ENCODE measurements around the gene NME3. TPM values are rescaled to one million over a fixed set of nuclear protein-coding genes. Genes with fewer than 3 reads are reported as not detected.

NME3 gene
- total RNA-seq, 1 donor from 2014 or later = 33.3 TPM

DNA sequence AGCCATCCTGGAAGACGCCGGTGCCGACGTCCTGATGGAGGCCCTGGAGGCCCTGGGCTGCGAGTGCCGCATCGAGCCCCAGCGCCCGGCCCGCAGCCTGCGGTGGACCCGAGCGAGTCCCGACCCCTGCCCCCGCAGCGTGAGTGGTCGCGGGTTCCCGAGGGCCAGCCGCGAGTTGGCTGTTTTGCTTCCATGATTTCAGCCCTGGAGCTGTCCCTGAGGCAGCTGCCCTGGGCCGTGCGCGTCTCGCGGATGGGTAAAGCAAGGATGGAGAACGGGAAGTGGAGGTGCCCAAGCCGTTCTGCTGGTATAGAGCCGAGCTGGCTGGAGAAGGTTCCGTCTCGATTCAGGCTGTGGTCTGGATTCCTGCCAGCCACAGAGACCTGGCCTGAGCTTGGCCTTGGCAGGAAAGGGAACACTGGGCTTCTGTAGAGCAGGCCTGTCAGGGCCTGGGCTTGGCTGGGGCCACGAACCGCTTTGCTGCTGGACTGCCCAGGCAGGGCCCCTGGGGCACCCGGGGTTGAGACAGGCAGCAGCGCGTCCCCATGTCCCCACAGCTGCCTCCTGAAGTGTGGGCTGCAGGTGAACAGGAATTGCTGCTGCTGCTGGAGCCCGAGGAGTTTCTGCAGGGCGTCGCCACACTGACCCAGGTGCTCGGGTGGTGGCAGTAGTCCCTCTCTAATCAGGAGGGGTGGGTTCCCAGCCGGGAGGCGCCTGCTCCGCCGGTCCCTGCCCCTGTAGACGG, 2.5 kb upstream of the NME3 start:
- Mint-ChIP-seq H3K4me1 (ENCODE audit: unreplicated experiment) (peaks cover 10% of the 10 kb centered on the region), H3K27me3 (ENCODE audit: unreplicated experiment) (peaks cover 13% of the 10 kb centered on the region), H3K27ac (ENCODE audit: unreplicated experiment) (no peak overlapping the region), H3K4me3 (ENCODE audit: unreplicated experiment) (peak overlapping the region; percentile 86), H3K36me3 (ENCODE audit: low read depth, unreplicated experiment) (no peaks in the 10 kb centered on the region), H3K9me3 (ENCODE audit: unreplicated experiment) (no peaks in the 10 kb centered on the region)
- TF ChIP-seq, protein P1, sequence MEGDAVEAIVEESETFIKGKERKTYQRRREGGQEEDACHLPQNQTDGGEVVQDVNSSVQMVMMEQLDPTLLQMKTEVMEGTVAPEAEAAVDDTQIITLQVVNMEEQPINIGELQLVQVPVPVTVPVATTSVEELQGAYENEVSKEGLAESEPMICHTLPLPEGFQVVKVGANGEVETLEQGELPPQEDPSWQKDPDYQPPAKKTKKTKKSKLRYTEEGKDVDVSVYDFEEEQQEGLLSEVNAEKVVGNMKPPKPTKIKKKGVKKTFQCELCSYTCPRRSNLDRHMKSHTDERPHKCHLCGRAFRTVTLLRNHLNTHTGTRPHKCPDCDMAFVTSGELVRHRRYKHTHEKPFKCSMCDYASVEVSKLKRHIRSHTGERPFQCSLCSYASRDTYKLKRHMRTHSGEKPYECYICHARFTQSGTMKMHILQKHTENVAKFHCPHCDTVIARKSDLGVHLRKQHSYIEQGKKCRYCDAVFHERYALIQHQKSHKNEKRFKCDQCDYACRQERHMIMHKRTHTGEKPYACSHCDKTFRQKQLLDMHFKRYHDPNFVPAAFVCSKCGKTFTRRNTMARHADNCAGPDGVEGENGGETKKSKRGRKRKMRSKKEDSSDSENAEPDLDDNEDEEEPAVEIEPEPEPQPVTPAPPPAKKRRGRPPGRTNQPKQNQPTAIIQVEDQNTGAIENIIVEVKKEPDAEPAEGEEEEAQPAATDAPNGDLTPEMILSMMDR (IDR thresholded peaks at IDR 0.05; ENCODE audit: unreplicated experiment) = no peak
- DNase-seq (ENCODE audit: low spot score) = no peak

DNA sequence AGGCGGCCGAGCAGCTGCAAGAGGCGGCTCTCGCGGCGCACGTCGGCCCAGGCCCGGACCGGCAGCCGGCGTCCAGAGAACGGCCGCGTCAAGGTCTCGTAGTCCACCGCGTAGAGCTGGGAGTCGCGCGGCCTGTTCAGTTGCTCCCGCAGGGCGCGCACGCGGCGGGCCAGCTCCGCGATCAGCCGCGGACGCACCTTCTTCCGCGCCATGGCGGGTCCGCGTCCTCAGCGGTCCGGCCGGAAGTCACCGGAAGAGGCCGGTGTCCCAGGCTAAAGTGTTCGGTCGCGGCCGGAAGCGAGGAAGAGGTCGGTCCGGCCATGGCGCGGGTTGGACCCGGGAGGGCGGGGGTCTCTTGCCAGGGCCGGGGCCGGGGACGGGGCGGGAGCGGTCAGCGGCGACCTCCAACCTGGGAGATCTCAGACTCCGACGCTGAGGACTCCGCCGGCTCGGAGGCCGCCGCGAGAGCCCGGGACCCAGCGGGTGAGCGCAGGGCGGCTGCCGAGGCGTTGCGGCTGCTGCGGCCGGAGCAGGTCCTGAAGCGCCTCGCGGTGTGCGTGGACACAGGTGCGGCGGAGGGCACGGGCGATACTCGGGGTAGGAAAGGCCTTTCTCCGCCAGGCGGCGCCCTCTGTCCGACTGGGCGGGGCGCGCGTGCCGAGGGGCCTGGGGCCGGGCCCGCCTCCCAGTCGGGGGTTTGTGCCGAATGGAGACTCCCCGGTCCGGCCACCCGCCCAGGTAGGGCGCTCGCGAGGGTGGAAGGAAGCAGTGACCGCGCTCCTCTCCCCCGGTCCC, 1.8 kb upstream of the NME3 start, which contains the start of gene MRPS34:
TSS of gene MRPS34 (minus strand) at position 227 of the 795 bp plus-strand sequence. CDS start at position 212, 15 bp downstream.
- Mint-ChIP-seq H3K27me3 (ENCODE audit: unreplicated experiment) (peaks cover 13% of the 10 kb centered on the region), H3K4me1 (ENCODE audit: unreplicated experiment) (peaks cover 10% of the 10 kb centered on the region), H3K9me3 (ENCODE audit: unreplicated experiment) (no peaks in the 10 kb centered on the region), H3K27ac (ENCODE audit: unreplicated experiment) (peak within 1 kb of the TSS; percentile 90), H3K36me3 (ENCODE audit: low read depth, unreplicated experiment) (peaks cover under 1% of the 10 kb centered on the region), H3K4me3 (ENCODE audit: unreplicated experiment) (peak within 1 kb of the TSS; percentile 97)
- TF ChIP-seq, protein P1 (IDR thresholded peaks at IDR 0.05; ENCODE audit: unreplicated experiment) = peak; percentile 92
- DNase-seq (ENCODE audit: low spot score) = peak; percentile 86

DNA sequence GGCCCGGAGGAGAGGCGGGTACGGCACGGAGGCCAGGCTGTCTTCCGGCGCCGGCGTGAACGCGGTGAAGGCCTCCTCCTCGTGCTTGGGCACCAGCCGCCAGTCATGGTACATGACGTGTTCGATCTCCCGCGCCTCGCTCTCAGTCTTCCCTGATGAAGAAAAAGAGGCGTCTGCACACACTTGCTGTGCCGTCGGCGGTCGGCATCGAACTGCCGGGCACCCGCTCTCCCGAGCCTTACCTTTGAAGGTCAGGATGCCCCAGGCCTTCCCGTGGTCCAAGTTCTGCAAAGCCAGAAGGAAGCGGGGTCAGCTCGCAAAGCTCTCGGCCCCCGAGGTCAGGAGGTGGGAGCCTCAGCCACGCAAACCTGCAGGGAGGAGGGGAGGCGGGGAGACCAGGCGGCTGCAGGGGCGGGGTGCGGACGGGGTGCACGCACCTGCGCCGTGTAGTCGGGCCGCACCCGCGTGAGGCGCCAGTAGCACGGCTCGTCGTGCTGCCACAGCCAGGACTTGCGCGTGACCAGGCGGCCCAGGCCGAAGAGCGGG, 1.1 kb upstream of the NME3 start, which contains the start of gene EME2:
TSS of gene EME2 (plus strand) at position 449 of the 546 bp plus-strand sequence. CDS start 418 bp downstream, outside the sequence.
- H3K27ac Mint-ChIP-seq (ENCODE audit: unreplicated experiment) = peak within 1 kb of the TSS; percentile 90
- TF ChIP-seq, protein P1 (IDR thresholded peaks at IDR 0.05; ENCODE audit: unreplicated experiment) = no peak
- peaks cover 10% of the 10 kb centered on the region for H3K4me1 Mint-ChIP-seq (ENCODE audit: unreplicated experiment)
- H3K9me3 Mint-ChIP-seq (ENCODE audit: unreplicated experiment) = no peaks in the 10 kb centered on the region
- H3K27me3 Mint-ChIP-seq (ENCODE audit: unreplicated experiment) = peaks cover 13% of the 10 kb centered on the region
- H3K4me3 Mint-ChIP-seq (ENCODE audit: unreplicated experiment) = peak within 1 kb of the TSS; percentile 97
- H3K36me3 Mint-ChIP-seq (ENCODE audit: low read depth, unreplicated experiment) = peaks cover 5% of the 10 kb centered on the region
- no peak for DNase-seq (ENCODE audit: low spot score)

DNA sequence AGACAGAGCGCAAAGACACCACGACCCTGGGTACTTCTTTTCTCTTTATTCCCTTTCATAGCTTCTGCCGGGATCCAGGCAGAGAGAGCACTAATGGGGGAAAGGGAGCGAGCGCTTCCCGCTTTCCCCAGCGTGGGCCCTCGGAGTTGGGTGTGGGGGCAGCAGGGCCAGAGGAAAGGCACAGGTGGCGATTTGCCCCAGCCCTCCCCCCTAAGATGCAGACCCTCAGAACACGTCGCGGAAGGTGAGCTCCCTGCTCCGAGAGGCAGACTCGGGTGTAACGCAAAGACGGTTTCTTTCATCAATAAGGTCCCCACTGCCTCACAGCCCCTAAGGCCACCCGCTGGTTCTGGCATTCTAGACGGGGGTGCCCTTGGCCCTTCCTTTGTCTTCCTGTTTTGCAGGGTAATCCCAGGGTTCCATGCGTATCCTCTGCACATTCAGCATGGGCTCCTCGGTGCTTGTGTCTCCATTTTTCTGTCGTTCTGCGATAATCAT, 570 bp upstream of the NME3 start:
- Mint-ChIP-seq H3K27me3 (ENCODE audit: unreplicated experiment) (peaks cover 13% of the 10 kb centered on the region), H3K36me3 (ENCODE audit: low read depth, unreplicated experiment) (peaks cover 5% of the 10 kb centered on the region), H3K4me3 (ENCODE audit: unreplicated experiment) (peak overlapping the region; percentile 97), H3K9me3 (ENCODE audit: unreplicated experiment) (no peaks in the 10 kb centered on the region), H3K4me1 (ENCODE audit: unreplicated experiment) (peaks cover 10% of the 10 kb centered on the region), H3K27ac (ENCODE audit: unreplicated experiment) (peak overlapping the region; percentile 90)
- TF ChIP-seq, protein P1 (IDR thresholded peaks at IDR 0.05; ENCODE audit: unreplicated experiment) = no peak
- DNase-seq (ENCODE audit: low spot score) = no peak
